ENCODE data around the gene ECEL1.

The ECEL1 gene

DNA sequence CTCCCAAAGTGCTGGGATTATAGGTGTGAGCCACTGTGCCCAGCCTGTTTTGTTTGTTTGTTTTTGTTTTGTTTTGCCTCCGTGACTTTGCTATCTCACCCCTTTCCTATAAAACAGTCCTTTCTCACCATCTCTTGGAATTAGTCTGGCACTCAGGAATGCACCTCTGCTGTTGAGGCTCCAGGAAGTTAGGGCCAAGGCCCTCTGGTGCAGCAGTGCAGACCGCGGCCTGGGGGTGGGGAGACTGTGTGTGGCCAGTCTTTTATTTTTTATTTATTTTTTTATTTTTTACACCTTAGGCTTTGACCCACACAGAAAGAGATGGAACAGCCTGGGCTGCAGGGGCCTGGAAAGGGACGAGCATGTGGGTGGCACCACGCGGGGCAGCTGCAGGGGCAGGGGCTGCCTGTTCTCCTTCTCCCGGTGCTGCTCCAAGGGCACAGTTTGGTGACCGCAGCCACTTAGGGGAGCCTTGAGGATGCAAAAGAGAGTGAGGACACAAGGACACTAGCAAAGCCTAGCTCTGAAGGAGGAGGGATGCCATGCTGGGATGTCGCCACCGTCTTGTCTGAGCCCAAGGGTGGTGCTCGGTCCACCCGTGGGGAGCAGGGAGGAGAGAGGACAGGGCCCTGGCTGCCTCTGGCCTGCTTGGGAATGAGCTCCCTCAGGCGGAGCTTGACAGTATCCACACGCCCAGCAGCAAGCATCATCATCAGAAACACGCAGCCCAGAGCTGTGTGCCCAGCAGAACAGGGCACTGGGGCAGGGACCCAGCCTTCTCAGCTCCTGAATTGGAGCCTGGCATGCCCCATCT is 51.0 kb downstream of the ECEL1 start:
- no peak overlapping the region for H3K4me3 ChIP-seq (ENCODE audit: low read depth, low read length)
- ChIA-PET CTCF (interaction anchor here (0.6 to 1.6 kb wide), 11 partner anchors 8 to 582 kb away, joined by 3 to 11 read pairs (median 3); no protein-coding TSS in a partner anchor), POLR2A (interaction anchor here (0.5 kb wide), 1 partner anchor 65 kb away, joined by 3 read pairs; no protein-coding TSS in a partner anchor)
- no peaks in the 10 kb centered on the region for H3K9me3 ChIP-seq (ENCODE audit: control insufficient read depth, insufficient read depth, low read depth, low read length)
- H3K4me1 ChIP-seq (ENCODE audit: control insufficient read depth, insufficient read depth, low read length): no peaks in the 10 kb centered on the region
- no peak for TF ChIP-seq ZNF2 (tag by site-specific recombination; IDR thresholded peaks at IDR 0.05)
- TF ChIP-seq ZNF221 (tag by site-specific recombination; IDR thresholded peaks at IDR 0.05; ENCODE audit: borderline replicate concordance): no peak
- TF ChIP-seq KLF1 (tag by site-specific recombination; IDR thresholded peaks at IDR 0.05): no peak
- no peak for TF ChIP-seq ZNF138 (tag by site-specific recombination; IDR thresholded peaks at IDR 0.05; ENCODE audit: borderline replicate concordance)
- no peak for TF ChIP-seq ZNF24 (tag by site-specific recombination; IDR thresholded peaks at IDR 0.05)
- TF ChIP-seq ZNF266 (tag by site-specific recombination; IDR thresholded peaks at IDR 0.05; ENCODE audit: low read depth): no peak
- no peak for TF ChIP-seq ZNF366 (tag by site-specific recombination; conservative IDR thresholded peaks at IDR 0.05)
- no peak for TF ChIP-seq MZF1 (tag by site-specific recombination; IDR thresholded peaks at IDR 0.05; ENCODE audit: borderline replicate concordance)
- TF ChIP-seq SP7 (tag by site-specific recombination; IDR thresholded peaks at IDR 0.05): no peak
- TF ChIP-seq, protein P1, sequence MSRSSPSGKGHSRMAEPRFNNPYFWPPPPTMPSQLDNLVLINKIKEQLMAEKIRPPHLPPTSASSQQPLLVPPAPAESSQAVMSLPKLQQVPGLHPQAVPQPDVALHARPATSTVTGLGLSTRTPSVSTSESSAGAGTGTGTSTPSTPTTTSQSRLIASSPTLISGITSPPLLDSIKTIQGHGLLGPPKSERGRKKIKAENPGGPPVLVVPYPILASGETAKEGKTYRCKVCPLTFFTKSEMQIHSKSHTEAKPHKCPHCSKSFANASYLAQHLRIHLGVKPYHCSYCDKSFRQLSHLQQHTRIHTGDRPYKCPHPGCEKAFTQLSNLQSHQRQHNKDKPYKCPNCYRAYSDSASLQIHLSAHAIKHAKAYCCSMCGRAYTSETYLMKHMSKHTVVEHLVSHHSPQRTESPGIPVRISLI (tag by site-specific recombination; IDR thresholded peaks at IDR 0.05): no peak
- H3K36me3 ChIP-seq (ENCODE audit: control insufficient read depth in 2 of 2, insufficient read depth in 1 of 2, low read length in 2 of 2): no peaks in the 10 kb centered on the region
- H3K27ac ChIP-seq (ENCODE audit: extremely low read depth, low read depth, low read length): no peak overlapping the region

DNA sequence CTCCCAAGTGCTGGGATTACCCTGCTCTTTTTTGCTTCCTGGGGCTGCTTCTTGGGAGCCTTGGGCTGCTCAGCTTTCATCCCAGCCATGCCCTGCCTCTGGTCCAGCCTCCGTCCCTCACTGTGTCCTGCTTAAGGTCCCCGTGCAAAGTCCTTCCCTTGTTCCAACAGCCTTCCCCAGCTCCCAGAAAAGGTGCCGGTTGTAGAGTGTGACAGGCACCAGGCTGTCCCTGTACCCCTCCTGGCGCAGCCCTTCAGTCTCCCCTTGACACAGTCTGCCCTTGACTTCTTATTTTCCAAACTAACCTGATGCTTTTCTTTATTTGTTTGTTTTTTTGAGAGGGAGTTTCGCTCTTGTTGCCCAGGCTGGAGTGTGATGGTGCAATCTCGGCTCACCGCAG is 51.8 kb downstream of the ECEL1 start:
- no peak overlapping the region for H3K4me3 ChIP-seq (ENCODE audit: low read depth, low read length)
- H3K4me1 ChIP-seq (ENCODE audit: control insufficient read depth, insufficient read depth, low read length): no peaks in the 10 kb centered on the region
- no peak for TF ChIP-seq REPIN1 (tag by site-specific recombination; IDR thresholded peaks at IDR 0.05; ENCODE audit: low read depth)
- no peak for TF ChIP-seq ZNF223 (tag by site-specific recombination; IDR thresholded peaks at IDR 0.05)
- TF ChIP-seq, protein P2, sequence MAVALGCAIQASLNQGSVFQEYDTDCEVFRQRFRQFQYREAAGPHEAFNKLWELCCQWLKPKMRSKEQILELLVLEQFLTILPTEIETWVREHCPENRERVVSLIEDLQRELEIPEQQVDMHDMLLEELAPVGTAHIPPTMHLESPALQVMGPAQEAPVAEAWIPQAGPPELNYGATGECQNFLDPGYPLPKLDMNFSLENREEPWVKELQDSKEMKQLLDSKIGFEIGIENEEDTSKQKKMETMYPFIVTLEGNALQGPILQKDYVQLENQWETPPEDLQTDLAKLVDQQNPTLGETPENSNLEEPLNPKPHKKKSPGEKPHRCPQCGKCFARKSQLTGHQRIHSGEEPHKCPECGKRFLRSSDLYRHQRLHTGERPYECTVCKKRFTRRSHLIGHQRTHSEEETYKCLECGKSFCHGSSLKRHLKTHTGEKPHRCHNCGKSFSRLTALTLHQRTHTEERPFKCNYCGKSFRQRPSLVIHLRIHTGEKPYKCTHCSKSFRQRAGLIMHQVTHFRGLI (tag by site-specific recombination; IDR thresholded peaks at IDR 0.05): no peak
- no peak for TF ChIP-seq ZNF529 (tag by site-specific recombination; IDR thresholded peaks at IDR 0.05; ENCODE audit: insufficient replicate concordance)
- TF ChIP-seq ZBTB20 (tag by site-specific recombination; IDR thresholded peaks at IDR 0.05): no peak
- ChIA-PET POLR2A (no interaction called here), CTCF (interaction anchor here (0.7 to 1.8 kb wide), 7 partner anchors 12 to 534 kb away, joined by 3 to 4 read pairs (median 3); partner anchors contain the start of gene NPPC)
- H3K36me3 ChIP-seq (ENCODE audit: control insufficient read depth in 2 of 2, insufficient read depth in 1 of 2, low read length in 2 of 2): no peaks in the 10 kb centered on the region
- no peak overlapping the region for H3K27ac ChIP-seq (ENCODE audit: extremely low read depth, low read depth, low read length)
- no peaks in the 10 kb centered on the region for H3K9me3 ChIP-seq (ENCODE audit: control insufficient read depth, insufficient read depth, low read depth, low read length)

DNA sequence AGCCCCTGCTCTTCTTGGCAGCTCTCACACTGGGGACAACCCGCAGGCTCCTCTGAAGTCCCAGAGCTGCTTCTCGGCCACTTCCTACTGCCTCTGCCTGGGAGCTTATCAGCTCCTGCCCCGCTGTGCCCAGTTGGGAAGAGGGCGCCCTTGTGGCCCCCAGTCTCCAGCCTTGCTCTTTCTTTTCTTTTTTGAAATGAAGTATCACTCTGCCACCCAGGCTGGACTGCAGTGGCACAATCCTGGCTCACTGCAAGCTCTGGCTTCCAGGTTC is 52.3 kb downstream of the ECEL1 start:
- ChIA-PET CTCF (interaction anchor here (0.6 to 1.8 kb wide), 8 partner anchors 12 to 533 kb away, joined by 3 to 4 read pairs (median 3); partner anchors contain the start of gene NPPC), POLR2A (no interaction called here)
- Histone ChIP-seq H3K27ac (ENCODE audit: extremely low read depth, low read depth, low read length) (no peak overlapping the region), H3K9me3 (ENCODE audit: control insufficient read depth, insufficient read depth, low read depth, low read length) (no peaks in the 10 kb centered on the region), H3K4me1 (ENCODE audit: control insufficient read depth, insufficient read depth, low read length) (no peaks in the 10 kb centered on the region), H3K36me3 (ENCODE audit: control insufficient read depth in 2 of 2, insufficient read depth in 1 of 2, low read length in 2 of 2) (no peaks in the 10 kb centered on the region), H3K4me3 (ENCODE audit: low read depth, low read length) (no peak overlapping the region)
- TF ChIP-seq ZIC2 (tag by site-specific recombination; IDR thresholded peaks at IDR 0.05): peak; percentile 73
- TF ChIP-seq, protein P3, sequence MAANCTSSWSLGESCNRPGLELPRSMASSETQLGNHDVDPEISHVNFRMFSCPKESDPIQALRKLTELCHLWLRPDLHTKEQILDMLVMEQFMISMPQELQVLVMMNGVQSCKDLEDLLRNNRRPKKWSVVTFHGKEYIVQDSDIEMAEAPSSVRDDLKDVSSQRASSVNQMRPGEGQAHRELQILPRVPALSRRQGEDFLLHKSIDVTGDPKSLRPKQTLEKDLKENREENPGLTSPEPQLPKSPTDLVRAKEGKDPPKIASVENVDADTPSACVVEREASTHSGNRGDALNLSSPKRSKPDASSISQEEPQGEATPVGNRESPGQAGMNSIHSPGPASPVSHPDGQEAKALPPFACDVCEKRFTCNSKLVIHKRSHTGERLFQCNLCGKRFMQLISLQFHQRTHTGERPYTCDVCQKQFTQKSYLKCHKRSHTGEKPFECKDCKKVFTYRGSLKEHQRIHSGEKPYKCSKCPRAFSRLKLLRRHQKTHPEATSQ (tag by site-specific recombination; IDR thresholded peaks at IDR 0.05): no peak
- TF ChIP-seq ZNF768 (tag by site-specific recombination; IDR thresholded peaks at IDR 0.05): no peak
- TF ChIP-seq ZSCAN16 (tag by site-specific recombination; IDR thresholded peaks at IDR 0.05): no peak

All from HEK293 (cell line).